Adrenal gland (tissue), 5 donors: Measurements from ENCODE around the gene SPRR4.

Experiments
- CTCF ChIP-seq, 6 experiments: fragments of 450-650 bp in 4 of 6; fragments of 200-600 bp in 2 of 6; sonication (generic) in 1 of 6; IDR thresholded peaks; 1 replicate in 5 of 6; 2 replicates in 1 of 6; pipeline versions ENCODE4 v1.5.1 to v1.8.0; 2016 to 2021; ENCODE audit warnings: antibody characterized with exemption in 6 of 6, mild to moderate bottlenecking in 2 of 6, moderate library complexity in 1 of 6
- POLR2A ChIP-seq, 2 donors: fragments of 450-650 bp; IDR thresholded peaks; one replicate each; pipeline ENCODE4 v1.6.1; 2017; ENCODE audit warnings: antibody characterized with exemption in 2 of 2, mild to moderate bottlenecking in 2 of 2, moderate library complexity in 1 of 2
- donor health status: DM: no; HTN: no; CAD: no.

DNA sequence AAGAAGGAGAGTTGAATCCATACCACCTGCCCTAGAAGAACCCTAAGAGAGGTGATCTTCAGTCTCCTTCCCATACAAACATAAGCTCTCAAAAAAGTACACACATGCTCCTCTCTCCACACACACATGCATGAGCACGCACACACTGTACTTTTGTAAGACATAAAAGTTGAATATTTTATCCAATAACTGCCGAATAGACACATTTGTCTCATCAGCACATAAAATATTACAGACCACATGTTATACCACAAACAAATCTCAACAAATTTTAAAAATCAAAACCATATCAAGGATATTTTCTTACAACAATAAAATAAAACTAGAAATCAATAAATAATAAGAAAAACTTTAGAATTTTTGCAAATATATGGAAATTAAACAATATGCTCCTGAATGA lies 16.1 kb downstream of the SPRR4 start:
- TF ChIP-seq POLR2A (IDR thresholded peaks at IDR 0.05) (no peak), CTCF (IDR thresholded peaks at IDR 0.05) (no peak)
